ENCODE results near the gene ST6GALNAC3.

The ST6GALNAC3 gene

GRCh38 chr1:76381450-76382097, 307.0 kb downstream of the ST6GALNAC3 start:
- Histone ChIP-seq H3K4me3 (no peak overlapping the region), H3K9me3 (no peaks in the 10 kb centered on the region), H3K27ac (no peak overlapping the region), H3K36me3 (no peaks in the 10 kb centered on the region), H3K27me3 (no peaks in the 10 kb centered on the region), H3K4me1 (peaks cover 0 to 6% (median 3%) of the 10 kb centered on the region in 4 donors)
- no peak for TF ChIP-seq CTCF (IDR thresholded peaks at IDR 0.05)
- no peak for DNase-seq
- intact Hi-C loops (cut with DNase I; ENCODE audit: low total_unique reads): no loop called here

- no peak overlapping the region for H3K27ac ChIP-seq
- H3K4me3 ChIP-seq: no peak overlapping the region
- H3K9me3 ChIP-seq: no peaks in the 10 kb centered on the region
- peaks cover 0 to 7% (median 0%) of the 10 kb centered on the region in 4 donors for H3K4me1 ChIP-seq
- no peak for DNase-seq
- no peaks in the 10 kb centered on the region for H3K36me3 ChIP-seq
- intact Hi-C loops (cut with DNase I; ENCODE audit: low total_unique reads): no loop called here
- no peak for TF ChIP-seq CTCF (IDR thresholded peaks at IDR 0.05)
- no peaks in the 10 kb centered on the region for H3K27me3 ChIP-seq
Measured at GRCh38 chr1:76388261-76388660, 313.7 kb downstream of the ST6GALNAC3 start.

- no peak for DNase-seq
- Histone ChIP-seq H3K9me3 (no peaks in the 10 kb centered on the region), H3K27ac (no peak overlapping the region), H3K4me3 (no peak overlapping the region), H3K4me1 (peaks cover 0 to 7% (median 0%) of the 10 kb centered on the region in 4 donors), H3K27me3 (no peaks in the 10 kb centered on the region), H3K36me3 (no peaks in the 10 kb centered on the region)
- no peak for TF ChIP-seq CTCF (IDR thresholded peaks at IDR 0.05)
- intact Hi-C loops (cut with DNase I; ENCODE audit: low total_unique reads): no loop called here
Measured at GRCh38 chr1:76390456-76390855, 315.9 kb downstream of the ST6GALNAC3 start.

- TF ChIP-seq CTCF (IDR thresholded peaks at IDR 0.05): no peak
- peaks cover 0 to 7% (median 0%) of the 10 kb centered on the region in 4 donors for H3K4me1 ChIP-seq
- H3K36me3 ChIP-seq: no peaks in the 10 kb centered on the region
- DNase-seq: no peak
- intact Hi-C loops (cut with DNase I; ENCODE audit: low total_unique reads): no loop called here
- H3K27ac ChIP-seq: no peak overlapping the region
- H3K4me3 ChIP-seq: no peak overlapping the region
- H3K9me3 ChIP-seq: no peaks in the 10 kb centered on the region
- no peaks in the 10 kb centered on the region for H3K27me3 ChIP-seq
Measured at GRCh38 chr1:76395059-76395458, 320.5 kb downstream of the ST6GALNAC3 start.

GRCh38 chr1:76402128-76402527, 327.6 kb downstream of the ST6GALNAC3 start:
- intact Hi-C loops (cut with DNase I; ENCODE audit: low total_unique reads): no loop called here

More at GRCh38 chr1:76402128-76402527, 327.6 kb downstream of the ST6GALNAC3 start:
- TF ChIP-seq CTCF (IDR thresholded peaks at IDR 0.05): no peak
- peaks cover 0 to 10% (median 0%) of the 10 kb centered on the region in 4 donors for H3K4me1 ChIP-seq
- H3K36me3 ChIP-seq: no peaks in the 10 kb centered on the region
- H3K27ac ChIP-seq: no peak overlapping the region
- no peaks in the 10 kb centered on the region for H3K27me3 ChIP-seq
- no peak for DNase-seq
- H3K9me3 ChIP-seq: no peaks in the 10 kb centered on the region
- no peak overlapping the region for H3K4me3 ChIP-seq

Data from tibial artery (tissue), 4 donors.